ENCODE results near the gene LRRIQ1. TPM values are rescaled to one million over a fixed set of nuclear protein-coding genes. Genes with fewer than 3 reads are reported as not detected.

Gene LRRIQ1
- total RNA-seq: under 1 TPM; 0.67 to 0.69 TPM

DNA sequence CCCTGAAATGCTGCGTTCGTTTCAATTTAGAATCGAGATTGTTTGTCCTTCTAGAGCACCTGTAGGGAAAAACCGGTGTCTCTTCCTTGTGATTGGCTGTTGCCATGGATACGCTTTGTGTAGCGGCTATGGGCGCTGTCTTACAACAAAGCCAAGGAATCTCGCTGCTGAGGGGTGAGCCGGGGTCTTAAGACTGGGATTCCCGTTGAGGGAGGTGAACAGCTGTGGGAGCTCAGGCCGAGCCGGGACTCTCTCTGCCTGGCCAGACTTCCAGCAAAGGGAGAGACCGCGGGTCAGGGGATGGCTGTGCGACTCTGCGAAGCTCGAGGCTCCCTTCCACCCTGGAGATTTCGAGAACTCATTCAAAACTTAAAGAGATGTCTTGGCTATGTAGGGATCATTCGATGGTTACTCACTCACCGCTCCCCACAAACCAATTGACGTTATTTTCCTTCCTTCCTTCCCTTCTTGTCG, at the start of gene LRRIQ1, which contains the start of gene TSPAN19:
Gene LRRIQ1 (plus strand): TSS at position 118 of the 474 bp plus-strand sequence. CDS start 1,826 bp downstream, outside the sequence.
Gene TSPAN19 (minus strand): TSS at position 44 of the 474 bp plus-strand sequence. CDS start 6,331 bp downstream, outside the sequence.

GRCh38 chr12:85280165-85280983, 244.2 kb downstream of the LRRIQ1 start, which contains the start of gene ALX1:
ALX1 (plus strand) TSS chr12:85280220; CDS start chr12:85280262, 42 bp downstream.

Other genes with a start within 250 kb of the LRRIQ1 start
- 10 to 100 TPM; 53.3 to 56.8 TPM for gene SLC6A15, start 123.6 kb upstream of the LRRIQ1 start, total RNA-seq
- gene TSPAN19, start 74 bp upstream of the LRRIQ1 start, total RNA-seq: under 1 TPM; 0.33 to 0.34 TPM
- 10 to 100 TPM; 39.0 to 48.9 TPM for gene ALX1, start 243.9 kb downstream of the LRRIQ1 start, total RNA-seq